SU-DHL-6 (cell line): ENCODE results near the gene MRGPRD.

Source experiments
- H2AFZ ChIP-seq: fragments of 200-600 bp; sonication (generic); 2 replicates; pipeline ENCODE4 v1.6.1; 2014; ENCODE audit warnings: low read depth, mild to moderate bottlenecking, moderate library complexity, mixed read lengths, antibody characterized with exemption, low read length; ENCODE audit not compliant: severe bottlenecking
- H3F3A ChIP-seq: fragments of 200-600 bp; shearing (Covaris generic); 2 replicates; pipeline ENCODE4 v1.6.0; 2016; ENCODE audit warnings: antibody characterized with exemption, mild to moderate bottlenecking; ENCODE audit not compliant: insufficient read depth
- H3K27ac ChIP-seq: fragments of 200-600 bp; sonication (generic); 2 replicates; pipeline ENCODE4 v1.5.1; 2016; ENCODE audit warnings: low read depth, mild to moderate bottlenecking, low read length, moderate library complexity, mixed read lengths
- H3K27me3 ChIP-seq: fragments of 200-600 bp; sonication (generic), shearing (Covaris generic); 2 replicates; pipeline ENCODE4 v1.6.0; 2014; ENCODE audit warnings: mild to moderate bottlenecking, low read length
- H3K36me3 ChIP-seq: fragments of 200-600 bp; sonication (generic); 2 replicates; pipeline ENCODE4 v1.6.1; 2014; ENCODE audit warnings: mild to moderate bottlenecking, low read length, mixed read lengths
- H3K4me2 ChIP-seq: fragments of 300-600, 200-600 bp; shearing (Covaris generic), sonication (generic); 2 replicates; pipeline ENCODE4 v1.6.0; 2014; ENCODE audit warnings: low read length, low read depth, mild to moderate bottlenecking; ENCODE audit not compliant: poor library complexity, severe bottlenecking
- H3K4me3 ChIP-seq: fragments of 200-600 bp; sonication (generic); 2 replicates; pipeline ENCODE4 v1.5.1; 2014; ENCODE audit warnings: antibody characterized with exemption, low read length, mild to moderate bottlenecking, mixed read lengths; ENCODE audit not compliant: insufficient read depth, poor library complexity, severe bottlenecking
- H3K79me2 ChIP-seq: fragments of 200-600 bp; sonication (generic); 2 replicates; pipeline ENCODE4 v1.6.1; 2014; ENCODE audit warnings: mild to moderate bottlenecking, low read length, moderate library complexity; ENCODE audit not compliant: insufficient read depth
- H3K9ac ChIP-seq: fragments of 200-600 bp; sonication (generic); 2 replicates; pipeline ENCODE4 v1.7.0; 2014; ENCODE audit warnings: mild to moderate bottlenecking, low read length
- H3K9me2 ChIP-seq: fragments of 200-600 bp; sonication (generic); replicated peaks from 2 replicates; pipeline ENCODE4 v1.6.1; 2014; ENCODE audit warnings: low read length; ENCODE audit not compliant: insufficient read depth
- H3K9me3 ChIP-seq: fragments of 200-600 bp; sonication (generic); 2 replicates; pipeline ENCODE4 v1.6.1; 2014; ENCODE audit warnings: low read length, mixed read lengths; ENCODE audit not compliant: insufficient read depth
- H4K20me1 ChIP-seq: fragments of 200-600 bp; sonication (generic); 2 replicates; pipeline ENCODE4 v1.6.1; 2014; ENCODE audit warnings: low read depth, mild to moderate bottlenecking, antibody characterized with exemption, low read length, moderate library complexity, mixed read lengths
- EZH2phosphoT487 ChIP-seq: fragments of 200-600 bp; sonication (generic), shearing (Covaris generic); conservative IDR thresholded peaks from 2 replicates; pipeline ENCODE4 v1.6.1; 2018; ENCODE audit warnings: mild to moderate bottlenecking, antibody characterized with exemption, low read length, moderate library complexity, mixed read lengths
- TF ChIP-seq, protein P1 (sequence below): fragments of 200-600 bp; sonication (generic); IDR thresholded peaks from one replicate; pipeline ENCODE4 v1.5.1; 2017; ENCODE audit warnings: antibody characterized with exemption, mild to moderate bottlenecking, low read length, moderate library complexity; ENCODE audit not compliant: insufficient read depth, poor library complexity, severe bottlenecking

The MRGPRD gene

DNA sequence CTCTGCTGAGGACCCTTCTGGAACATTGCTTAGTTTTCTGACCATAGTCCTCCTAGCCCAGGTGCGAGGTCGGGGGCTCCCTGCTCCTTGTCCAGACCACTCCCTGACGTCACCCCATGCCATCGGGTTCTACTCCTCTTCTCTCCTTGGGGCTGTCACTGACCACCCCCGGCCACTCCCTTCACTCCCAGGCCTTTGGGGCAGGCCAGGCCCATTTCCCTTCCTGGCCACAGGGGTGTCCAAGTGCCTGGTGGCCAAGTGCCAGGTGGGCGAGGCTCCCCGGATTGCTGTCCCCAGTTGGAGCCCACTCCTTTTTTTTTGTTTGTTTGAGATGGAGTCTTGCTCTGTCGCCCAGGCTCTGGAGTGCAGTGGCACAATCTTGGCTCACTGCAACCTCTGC is 19.5 kb downstream of the MRGPRD start:
- no peak overlapping the region for H3K4me2 ChIP-seq
- H3K36me3 ChIP-seq = no peaks in the 10 kb centered on the region
- TF ChIP-seq, protein P1, sequence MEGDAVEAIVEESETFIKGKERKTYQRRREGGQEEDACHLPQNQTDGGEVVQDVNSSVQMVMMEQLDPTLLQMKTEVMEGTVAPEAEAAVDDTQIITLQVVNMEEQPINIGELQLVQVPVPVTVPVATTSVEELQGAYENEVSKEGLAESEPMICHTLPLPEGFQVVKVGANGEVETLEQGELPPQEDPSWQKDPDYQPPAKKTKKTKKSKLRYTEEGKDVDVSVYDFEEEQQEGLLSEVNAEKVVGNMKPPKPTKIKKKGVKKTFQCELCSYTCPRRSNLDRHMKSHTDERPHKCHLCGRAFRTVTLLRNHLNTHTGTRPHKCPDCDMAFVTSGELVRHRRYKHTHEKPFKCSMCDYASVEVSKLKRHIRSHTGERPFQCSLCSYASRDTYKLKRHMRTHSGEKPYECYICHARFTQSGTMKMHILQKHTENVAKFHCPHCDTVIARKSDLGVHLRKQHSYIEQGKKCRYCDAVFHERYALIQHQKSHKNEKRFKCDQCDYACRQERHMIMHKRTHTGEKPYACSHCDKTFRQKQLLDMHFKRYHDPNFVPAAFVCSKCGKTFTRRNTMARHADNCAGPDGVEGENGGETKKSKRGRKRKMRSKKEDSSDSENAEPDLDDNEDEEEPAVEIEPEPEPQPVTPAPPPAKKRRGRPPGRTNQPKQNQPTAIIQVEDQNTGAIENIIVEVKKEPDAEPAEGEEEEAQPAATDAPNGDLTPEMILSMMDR = no peak
- no peak for TF ChIP-seq EZH2phosphoT487
- no peak overlapping the region for H2AFZ ChIP-seq
- H4K20me1 ChIP-seq = no peaks in the 10 kb centered on the region
- H3K9ac ChIP-seq = no peak overlapping the region
- no peak overlapping the region for H3K27ac ChIP-seq
- no peaks in the 10 kb centered on the region for H3K27me3 ChIP-seq
- H3K4me3 ChIP-seq = no peak overlapping the region
- no peaks in the 10 kb centered on the region for H3K9me3 ChIP-seq
- H3K9me2 ChIP-seq = no peaks in the 10 kb centered on the region
- H3K79me2 ChIP-seq = no peaks in the 10 kb centered on the region
- H3F3A ChIP-seq = no peaks in the 10 kb centered on the region

DNA sequence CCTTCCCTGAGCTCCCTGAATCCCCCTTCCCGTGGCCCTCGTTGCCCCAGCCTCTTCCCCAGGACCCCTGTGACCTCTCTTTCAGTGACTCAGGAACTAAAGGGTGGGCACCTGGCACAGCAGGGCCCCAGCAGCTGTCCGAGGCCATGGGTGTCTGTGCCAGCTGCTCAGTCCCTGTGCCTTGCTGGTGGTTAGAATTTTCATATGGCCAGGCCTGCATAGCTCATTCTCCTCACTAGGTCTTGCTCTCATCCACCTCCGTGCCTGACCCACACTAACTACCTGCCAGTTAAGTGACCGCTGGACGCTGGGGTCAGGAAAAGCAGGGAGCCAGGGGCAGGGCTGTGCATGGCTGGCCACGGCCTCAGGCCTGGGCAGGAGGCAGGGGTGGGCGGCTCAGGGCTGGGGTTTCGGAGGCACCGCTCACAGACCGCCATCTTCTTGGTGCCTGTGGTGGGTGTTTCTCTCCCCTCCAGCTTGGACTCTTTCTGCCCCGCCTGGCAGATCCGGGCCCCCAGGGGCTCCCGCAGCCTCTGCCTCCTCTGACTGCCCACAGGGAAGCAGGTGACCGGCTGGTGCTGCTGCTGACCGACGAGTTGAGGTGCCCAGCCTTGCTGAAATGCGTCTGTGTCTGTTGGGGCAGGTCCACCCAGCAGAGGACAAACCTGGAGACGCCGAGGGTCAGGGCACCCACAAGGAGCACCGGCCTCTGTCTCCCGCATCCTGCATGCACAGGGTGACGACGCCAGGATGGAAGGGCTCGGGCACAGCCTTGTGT is 20.3 kb downstream of the MRGPRD start:
- Histone ChIP-seq H3K9me3 (no peaks in the 10 kb centered on the region), H2AFZ (no peak overlapping the region), H3K27ac (no peak overlapping the region), H3K4me3 (no peak overlapping the region), H3K4me2 (no peak overlapping the region), H3K9me2 (no peaks in the 10 kb centered on the region), H3K9ac (no peak overlapping the region), H3F3A (no peaks in the 10 kb centered on the region), H3K27me3 (no peaks in the 10 kb centered on the region), H4K20me1 (no peaks in the 10 kb centered on the region), H3K36me3 (no peaks in the 10 kb centered on the region), H3K79me2 (no peaks in the 10 kb centered on the region)
- TF ChIP-seq EZH2phosphoT487 = no peak
- TF ChIP-seq, protein P1 = no peak

DNA sequence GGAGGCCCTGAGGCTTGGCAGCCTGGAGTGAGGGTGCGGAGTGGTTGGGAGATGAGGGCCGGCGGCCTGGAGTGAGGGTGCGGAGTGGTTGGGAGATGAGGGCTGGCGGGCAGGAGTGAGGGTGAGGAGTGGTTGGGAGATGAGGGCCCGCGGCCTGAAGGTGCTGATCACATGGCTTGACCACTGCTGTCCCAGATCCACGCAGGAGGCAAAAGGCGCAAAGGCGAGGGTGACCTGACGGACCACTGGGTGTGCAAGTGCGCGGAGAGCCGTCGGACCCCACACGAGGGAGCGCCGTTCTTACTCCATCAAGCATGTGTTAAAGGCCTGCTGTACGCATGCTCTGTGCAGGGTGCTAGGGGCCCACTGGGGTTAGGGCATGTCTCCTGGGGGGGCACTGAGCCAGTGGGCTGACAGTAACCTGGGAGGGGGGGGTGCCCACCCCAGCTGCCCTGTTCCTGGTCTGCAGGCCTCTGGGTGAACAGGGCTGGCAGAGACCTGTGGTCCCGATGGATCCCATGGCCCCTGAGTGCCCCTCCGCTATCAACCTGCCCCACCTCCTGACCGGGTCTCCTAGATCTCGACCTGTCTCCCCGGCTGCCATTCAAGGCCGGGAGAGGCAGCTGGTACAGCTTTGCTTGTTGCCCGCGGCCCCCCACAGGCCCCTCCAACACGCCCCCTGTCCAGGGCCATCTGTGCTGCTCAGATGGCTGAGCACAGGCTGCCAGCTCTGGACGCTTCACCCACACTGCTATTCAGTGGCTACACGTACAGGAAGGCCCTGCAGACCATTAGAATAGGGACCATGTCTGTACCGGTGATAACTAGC is 21.1 kb downstream of the MRGPRD start:
- no peaks in the 10 kb centered on the region for H3K36me3 ChIP-seq
- H3K9ac ChIP-seq = no peak overlapping the region
- no peak overlapping the region for H2AFZ ChIP-seq
- H3K9me3 ChIP-seq = no peaks in the 10 kb centered on the region
- TF ChIP-seq, protein P1 = no peak
- TF ChIP-seq EZH2phosphoT487 = no peak
- no peak overlapping the region for H3K4me2 ChIP-seq
- H3K9me2 ChIP-seq = no peaks in the 10 kb centered on the region
- no peak overlapping the region for H3K27ac ChIP-seq
- H3F3A ChIP-seq = no peaks in the 10 kb centered on the region
- no peak overlapping the region for H3K4me3 ChIP-seq
- H3K27me3 ChIP-seq = no peaks in the 10 kb centered on the region
- no peaks in the 10 kb centered on the region for H3K79me2 ChIP-seq
- no peaks in the 10 kb centered on the region for H4K20me1 ChIP-seq
